Brain microvascular endothelial cell (primary cell): ENCODE results near the gene ZNF576.
"Not testable (repeated sequence)": the region's sequence is repeated elsewhere in the genome, so short reads cannot be mapped to it uniquely, and the experiment has no call there.

ENCODE experiments used
- DNase-seq: peaks from one replicate; pipeline ENCODE4 v3.0.0-alpha.2; 2020
- H3K27ac ChIP-seq: fragments of 250-450 bp; sonication (Bioruptor Pico); 2 replicates; pipeline ENCODE4 v1.5.1; 2020; ENCODE audit warnings: mild to moderate bottlenecking, moderate library complexity
- H3K27me3 ChIP-seq: fragments of 250-450 bp; sonication (Bioruptor Pico); replicated peaks from 2 replicates; pipeline ENCODE4 v1.5.1; 2020; ENCODE audit warnings: mild to moderate bottlenecking
- H3K36me3 ChIP-seq: fragments of 250-450 bp; sonication (Bioruptor Pico); replicated peaks from 2 replicates; pipeline ENCODE4 v1.5.1; 2020; ENCODE audit warnings: mild to moderate bottlenecking
- H3K4me3 ChIP-seq: 2 replicates; pipeline ENCODE4 v1.5.1; 2011; ENCODE audit warnings: low read depth, mild to moderate bottlenecking, control low read depth, low read length, moderate library complexity
- CTCF ChIP-seq: IDR thresholded peaks from 2 replicates; pipeline ENCODE4 v1.5.1; 2011; ENCODE audit warnings: low read depth, mild to moderate bottlenecking, moderate library complexity, low read length, control low read depth, inconsistent platforms; ENCODE audit errors: missing control alignments
- in situ Hi-C: cut with HindIII; loops from 2 replicates; pipeline ENCODE4 v1.10.0; 2017; ENCODE audit warnings: low sequenced_read_pairs, low pct_ligation_motif_present

ZNF576 gene

GRCh38 chr19:43595999-43596841 lies at the start of gene ZNF576, which contains the start of gene IRGQ:
Gene ZNF576 (plus strand): TSS chr19:43596595. CDS start chr19:43597109, 514 bp downstream.
Gene IRGQ (minus strand): TSS chr19:43596134. CDS start chr19:43595338, 796 bp downstream.
- DNase-seq: peak; percentile 99
- Histone ChIP-seq H3K4me3 (peak within 1 kb of the TSS; percentile 83), H3K27ac (peak within 1 kb of the TSS; percentile 100), H3K27me3 (no peaks in the 10 kb centered on the region), H3K36me3 (peaks cover 28% of the 10 kb centered on the region)
- no peak for TF ChIP-seq CTCF
- in situ Hi-C loops: no loop called here

- H3K27me3 ChIP-seq, in situ Hi-C loops, H3K27ac ChIP-seq, H3K4me3 ChIP-seq, DNase-seq: not testable (repeated sequence)
- peaks cover 23% of the 10 kb centered on the region for H3K36me3 ChIP-seq
These were observed 48.5 kb upstream of the ZNF576 start for GRCh38 chr19:43547926-43548325.

- Histone ChIP-seq H3K27ac (no peak overlapping the region), H3K27me3 (no peaks in the 10 kb centered on the region), H3K36me3 (peaks cover 24% of the 10 kb centered on the region), H3K4me3 (no peak overlapping the region)
- no peak for TF ChIP-seq CTCF
- no peak for DNase-seq
- in situ Hi-C loops: no loop called here
These were observed 47.7 kb upstream of the ZNF576 start for GRCh38 chr19:43548706-43549105.

- no peak for DNase-seq
- no peak for TF ChIP-seq CTCF
- Histone ChIP-seq H3K27me3 (no peaks in the 10 kb centered on the region), H3K27ac (no peak overlapping the region), H3K36me3 (peaks cover 21% of the 10 kb centered on the region), H3K4me3 (no peak overlapping the region)
- in situ Hi-C loops: no loop called here
These were observed 44.8 kb upstream of the ZNF576 start for GRCh38 chr19:43551399-43552197.

GRCh38 chr19:43552198-43552450 lies 44.3 kb upstream of the ZNF576 start:
- DNase-seq: no peak
- Histone ChIP-seq H3K27me3 (no peaks in the 10 kb centered on the region), H3K4me3 (no peak overlapping the region), H3K36me3 (peaks cover 21% of the 10 kb centered on the region), H3K27ac (no peak overlapping the region)
- no peak for TF ChIP-seq CTCF
- in situ Hi-C loops: no loop called here

GRCh38 chr19:43552616-43553015 lies 43.8 kb upstream of the ZNF576 start:
- H3K27me3 ChIP-seq: no peaks in the 10 kb centered on the region
- no peak for TF ChIP-seq CTCF
- H3K36me3 ChIP-seq: peaks cover 21% of the 10 kb centered on the region
- H3K27ac ChIP-seq: no peak overlapping the region
- no peak overlapping the region for H3K4me3 ChIP-seq
- DNase-seq: no peak
- in situ Hi-C loops: no loop called here
